Ishikawa (cell line): ENCODE data around the gene ERC1.

Experiments used
- CEBPB ChIP-seq: IDR thresholded peaks from 2 replicates; pipeline ENCODE4 v1.6.1; 2012
- CREB1 ChIP-seq: IDR thresholded peaks from 2 replicates; pipeline ENCODE4 v1.6.1; 2012; ENCODE audit warnings: low read depth
- EGR1 ChIP-seq: IDR thresholded peaks from 2 replicates; pipeline ENCODE4 v1.6.1; 2012
- EP300 ChIP-seq: IDR thresholded peaks from 2 replicates; pipeline ENCODE4 v1.6.1; 2012; ENCODE audit warnings: borderline replicate concordance
- FOXM1 ChIP-seq: IDR thresholded peaks from 2 replicates; pipeline ENCODE4 v1.6.1; 2012; ENCODE audit warnings: low read depth, borderline replicate concordance
- NFIC ChIP-seq: IDR thresholded peaks from 2 replicates; pipeline ENCODE4 v1.6.1; 2012
- RAD21 ChIP-seq: IDR thresholded peaks from 2 replicates; pipeline ENCODE4 v1.6.1; 2012; ENCODE audit warnings: low read depth
- TAF1 ChIP-seq: IDR thresholded peaks from 2 replicates; pipeline ENCODE4 v1.6.1; 2012; ENCODE audit warnings: low read depth, mild to moderate bottlenecking
- TCF12 ChIP-seq: IDR thresholded peaks from 2 replicates; pipeline ENCODE4 v1.6.1; 2012; ENCODE audit warnings: low read depth
- TEAD4 ChIP-seq: IDR thresholded peaks from 2 replicates; pipeline ENCODE4 v1.6.1; 2012
- YY1 ChIP-seq: IDR thresholded peaks from 2 replicates; pipeline ENCODE4 v1.6.1; 2012; ENCODE audit warnings: low read depth
- ZBTB7A ChIP-seq: IDR thresholded peaks from 2 replicates; pipeline ENCODE4 v1.6.1; 2012; ENCODE audit warnings: low read depth
- TF ChIP-seq, protein P1 (sequence below): IDR thresholded peaks from 2 replicates; pipeline ENCODE4 v1.6.1; 2012
- TF ChIP-seq, protein P2 (sequence below): IDR thresholded peaks from 2 replicates; pipeline ENCODE4 v1.6.1; 2012
- TF ChIP-seq, protein P3 (sequence below): IDR thresholded peaks from 2 replicates; pipeline ENCODE4 v1.6.1; 2012; ENCODE audit warnings: low read depth, mild to moderate bottlenecking

The ERC1 gene

DNA sequence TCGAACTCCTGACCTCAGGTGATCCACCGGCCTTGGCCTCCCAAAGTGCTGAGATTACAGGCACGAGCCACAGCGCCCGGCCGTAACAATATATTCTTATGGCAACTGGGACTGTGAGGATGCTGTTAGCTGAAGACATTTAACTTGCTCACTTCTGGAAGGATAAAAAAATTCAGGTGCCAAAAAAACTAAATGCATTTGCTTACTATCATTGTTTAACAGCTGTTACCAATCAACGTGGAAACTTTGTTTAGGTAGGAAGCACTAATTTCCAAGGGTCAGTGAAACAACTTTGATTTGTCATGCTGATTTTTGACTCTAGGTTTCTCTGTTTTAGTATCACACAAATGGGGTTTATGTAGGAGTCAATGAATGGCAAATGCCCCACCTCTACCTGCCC, 297.3 kb downstream of the ERC1 start:
- TF ChIP-seq CREB1 (no peak), TAF1 (no peak), EGR1 (no peak)

DNA sequence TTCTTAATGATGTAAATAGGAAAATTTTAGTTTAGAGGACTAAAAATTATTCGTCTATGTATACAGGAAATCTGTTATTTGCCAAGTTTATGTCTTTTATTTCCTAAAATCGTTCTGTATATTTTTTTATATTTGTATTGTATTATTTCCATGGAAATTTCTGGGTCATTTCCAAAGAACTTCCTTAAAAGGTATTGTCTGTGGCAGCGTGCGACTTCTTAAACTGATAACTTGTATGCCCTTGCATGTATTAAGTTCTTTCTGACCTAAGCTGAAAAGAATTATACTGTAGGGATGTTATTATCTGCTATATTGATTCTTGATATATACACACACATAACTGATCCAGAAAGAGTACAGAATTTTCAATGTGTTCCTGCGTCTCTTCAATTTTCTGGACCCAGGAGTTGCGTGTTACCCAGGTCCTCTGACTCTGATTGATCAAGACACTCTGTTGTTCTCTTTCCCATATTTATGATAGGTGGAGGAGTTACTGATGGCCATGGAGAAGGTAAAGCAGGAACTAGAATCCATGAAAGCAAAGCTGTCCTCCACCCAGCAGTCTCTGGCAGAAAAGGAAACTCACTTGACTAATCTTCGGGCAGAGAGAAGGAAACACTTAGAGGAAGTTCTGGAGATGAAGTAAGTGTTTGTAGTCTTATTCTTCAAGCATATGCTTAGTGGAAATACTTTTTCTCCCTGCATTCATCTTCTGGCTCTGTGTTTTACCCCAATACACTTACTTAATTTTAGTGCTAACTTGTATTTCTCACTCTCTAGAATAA, 298.5 kb downstream of the ERC1 start:
- no peak for TF ChIP-seq TAF1
- TF ChIP-seq, protein P1, sequence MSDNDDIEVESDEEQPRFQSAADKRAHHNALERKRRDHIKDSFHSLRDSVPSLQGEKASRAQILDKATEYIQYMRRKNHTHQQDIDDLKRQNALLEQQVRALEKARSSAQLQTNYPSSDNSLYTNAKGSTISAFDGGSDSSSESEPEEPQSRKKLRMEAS, result no peak
- TF ChIP-seq EGR1, result no peak
- TF ChIP-seq YY1, result no peak
- TF ChIP-seq, protein P2, sequence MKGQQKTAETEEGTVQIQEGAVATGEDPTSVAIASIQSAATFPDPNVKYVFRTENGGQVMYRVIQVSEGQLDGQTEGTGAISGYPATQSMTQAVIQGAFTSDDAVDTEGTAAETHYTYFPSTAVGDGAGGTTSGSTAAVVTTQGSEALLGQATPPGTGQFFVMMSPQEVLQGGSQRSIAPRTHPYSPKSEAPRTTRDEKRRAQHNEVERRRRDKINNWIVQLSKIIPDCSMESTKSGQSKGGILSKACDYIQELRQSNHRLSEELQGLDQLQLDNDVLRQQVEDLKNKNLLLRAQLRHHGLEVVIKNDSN, result no peak
- TF ChIP-seq ZBTB7A, result no peak
- TF ChIP-seq CREB1, result no peak
- TF ChIP-seq CEBPB, result no peak
- no peak for TF ChIP-seq FOXM1
- no peak for TF ChIP-seq TCF12
- no peak for TF ChIP-seq RAD21
- no peak for TF ChIP-seq TEAD4
- TF ChIP-seq, protein P3, sequence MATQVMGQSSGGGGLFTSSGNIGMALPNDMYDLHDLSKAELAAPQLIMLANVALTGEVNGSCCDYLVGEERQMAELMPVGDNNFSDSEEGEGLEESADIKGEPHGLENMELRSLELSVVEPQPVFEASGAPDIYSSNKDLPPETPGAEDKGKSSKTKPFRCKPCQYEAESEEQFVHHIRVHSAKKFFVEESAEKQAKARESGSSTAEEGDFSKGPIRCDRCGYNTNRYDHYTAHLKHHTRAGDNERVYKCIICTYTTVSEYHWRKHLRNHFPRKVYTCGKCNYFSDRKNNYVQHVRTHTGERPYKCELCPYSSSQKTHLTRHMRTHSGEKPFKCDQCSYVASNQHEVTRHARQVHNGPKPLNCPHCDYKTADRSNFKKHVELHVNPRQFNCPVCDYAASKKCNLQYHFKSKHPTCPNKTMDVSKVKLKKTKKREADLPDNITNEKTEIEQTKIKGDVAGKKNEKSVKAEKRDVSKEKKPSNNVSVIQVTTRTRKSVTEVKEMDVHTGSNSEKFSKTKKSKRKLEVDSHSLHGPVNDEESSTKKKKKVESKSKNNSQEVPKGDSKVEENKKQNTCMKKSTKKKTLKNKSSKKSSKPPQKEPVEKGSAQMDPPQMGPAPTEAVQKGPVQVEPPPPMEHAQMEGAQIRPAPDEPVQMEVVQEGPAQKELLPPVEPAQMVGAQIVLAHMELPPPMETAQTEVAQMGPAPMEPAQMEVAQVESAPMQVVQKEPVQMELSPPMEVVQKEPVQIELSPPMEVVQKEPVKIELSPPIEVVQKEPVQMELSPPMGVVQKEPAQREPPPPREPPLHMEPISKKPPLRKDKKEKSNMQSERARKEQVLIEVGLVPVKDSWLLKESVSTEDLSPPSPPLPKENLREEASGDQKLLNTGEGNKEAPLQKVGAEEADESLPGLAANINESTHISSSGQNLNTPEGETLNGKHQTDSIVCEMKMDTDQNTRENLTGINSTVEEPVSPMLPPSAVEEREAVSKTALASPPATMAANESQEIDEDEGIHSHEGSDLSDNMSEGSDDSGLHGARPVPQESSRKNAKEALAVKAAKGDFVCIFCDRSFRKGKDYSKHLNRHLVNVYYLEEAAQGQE, result no peak

DNA sequence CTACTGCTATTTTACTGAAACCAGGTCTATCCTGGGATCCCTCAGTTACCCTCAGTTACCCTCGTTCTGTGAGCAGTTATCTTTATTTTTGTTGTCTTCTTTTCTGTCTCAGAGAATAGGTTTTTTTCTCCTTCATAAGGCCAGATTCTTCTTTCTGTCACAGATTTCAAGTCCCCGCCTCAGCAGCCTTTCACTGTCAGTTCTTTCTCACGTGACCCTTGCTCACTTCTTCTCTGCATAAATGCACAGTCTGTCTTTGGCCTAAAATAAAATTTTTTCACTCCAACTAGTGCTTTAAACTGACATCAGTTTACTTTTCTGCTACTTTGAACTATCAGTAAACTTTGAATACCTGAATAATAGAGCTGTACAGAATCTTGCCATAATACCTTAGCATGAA, 299.7 kb downstream of the ERC1 start:
- no peak for TF ChIP-seq FOXM1
- TF ChIP-seq EP300, result no peak
- TF ChIP-seq TEAD4, result no peak
- TF ChIP-seq, protein P2, result no peak
- no peak for TF ChIP-seq RAD21
- no peak for TF ChIP-seq CEBPB
- no peak for TF ChIP-seq TAF1
- TF ChIP-seq, protein P1, result no peak
- TF ChIP-seq, protein P3, result no peak
- no peak for TF ChIP-seq TCF12
- no peak for TF ChIP-seq YY1
- no peak for TF ChIP-seq CREB1
- TF ChIP-seq NFIC, result no peak

DNA sequence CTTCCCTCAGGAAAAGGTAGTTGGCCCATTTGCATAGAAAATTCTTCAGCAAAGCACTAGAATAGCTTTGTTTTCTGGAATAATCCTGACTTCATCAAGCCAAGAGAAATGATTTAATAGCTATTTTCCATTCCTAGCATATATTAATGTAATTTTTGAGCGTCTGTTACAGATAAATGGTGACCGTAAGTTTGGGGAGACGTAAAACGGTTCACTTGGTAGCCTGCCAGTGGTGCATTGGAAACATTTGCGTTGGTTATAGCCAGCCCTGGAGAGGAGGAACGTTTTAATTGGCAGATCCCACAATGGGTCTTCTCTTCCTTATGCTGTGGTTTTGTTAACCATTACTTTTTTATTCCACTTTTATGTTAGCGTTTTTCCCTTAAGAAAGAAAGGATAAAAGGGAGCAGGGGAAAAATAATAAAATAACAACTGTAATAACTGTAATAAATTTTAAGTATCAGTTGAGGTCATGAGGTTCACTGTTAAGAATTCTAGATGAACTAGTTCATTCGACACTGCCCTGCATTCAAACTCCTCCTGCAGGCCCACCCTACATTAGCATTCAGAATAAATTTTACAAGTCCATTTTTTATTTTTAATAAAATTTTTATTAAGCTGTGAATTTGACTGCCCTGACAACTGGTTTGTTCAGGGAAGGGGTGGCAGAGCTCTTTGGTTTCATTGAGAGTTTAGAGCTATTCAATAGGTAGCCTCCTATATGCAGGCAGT, 300.7 kb downstream of the ERC1 start:
- TF ChIP-seq, protein P3, result no peak
- TF ChIP-seq TAF1 (no peak), CEBPB (no peak), YY1 (no peak), EP300 (no peak), NFIC (no peak), TEAD4 (no peak), EGR1 (no peak)
- TF ChIP-seq, protein P1, result no peak
